HL-60 (cell line): ENCODE measurements around the gene RTF1.

ENCODE experiments used
- GABPA ChIP-seq: IDR thresholded peaks from 2 replicates; pipeline ENCODE4 v1.6.1; 2012; ENCODE audit warnings: low read depth
- POLR2AphosphoS5 ChIP-seq: IDR thresholded peaks from 2 replicates; pipeline ENCODE4 v1.6.1; 2012; ENCODE audit warnings: low read depth
- SPI1 ChIP-seq: IDR thresholded peaks from 2 replicates; pipeline ENCODE4 v1.6.1; 2012; ENCODE audit warnings: low read depth, mild to moderate bottlenecking, borderline replicate concordance
- TF ChIP-seq, protein P1 (sequence below): IDR thresholded peaks from one replicate; pipeline ENCODE4 v1.5.1; 2011; ENCODE audit warnings: low read length, control low read depth, inconsistent platforms; ENCODE audit not compliant: insufficient read depth
- TF ChIP-seq, protein P2 (sequence below): IDR thresholded peaks from 2 replicates; pipeline ENCODE4 v1.6.1; 2012; ENCODE audit warnings: low read depth; ENCODE audit not compliant: insufficient replicate concordance

DNA sequence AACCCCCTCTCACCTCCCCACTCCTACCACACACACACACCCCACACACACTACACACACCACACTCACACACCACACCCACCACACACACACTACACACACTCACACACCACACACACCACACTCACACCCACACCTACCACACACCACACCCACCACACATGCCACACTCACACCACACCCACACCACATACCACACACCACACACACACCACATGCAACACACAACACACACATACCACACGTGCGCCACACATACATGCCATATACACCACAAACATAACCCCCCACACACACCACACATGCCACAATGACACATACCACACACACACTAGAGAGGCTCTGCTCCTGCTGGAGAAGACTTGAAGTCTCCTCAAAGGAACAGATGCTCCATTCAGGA, 70.9 kb downstream of the RTF1 start:
- TF ChIP-seq, protein P1, sequence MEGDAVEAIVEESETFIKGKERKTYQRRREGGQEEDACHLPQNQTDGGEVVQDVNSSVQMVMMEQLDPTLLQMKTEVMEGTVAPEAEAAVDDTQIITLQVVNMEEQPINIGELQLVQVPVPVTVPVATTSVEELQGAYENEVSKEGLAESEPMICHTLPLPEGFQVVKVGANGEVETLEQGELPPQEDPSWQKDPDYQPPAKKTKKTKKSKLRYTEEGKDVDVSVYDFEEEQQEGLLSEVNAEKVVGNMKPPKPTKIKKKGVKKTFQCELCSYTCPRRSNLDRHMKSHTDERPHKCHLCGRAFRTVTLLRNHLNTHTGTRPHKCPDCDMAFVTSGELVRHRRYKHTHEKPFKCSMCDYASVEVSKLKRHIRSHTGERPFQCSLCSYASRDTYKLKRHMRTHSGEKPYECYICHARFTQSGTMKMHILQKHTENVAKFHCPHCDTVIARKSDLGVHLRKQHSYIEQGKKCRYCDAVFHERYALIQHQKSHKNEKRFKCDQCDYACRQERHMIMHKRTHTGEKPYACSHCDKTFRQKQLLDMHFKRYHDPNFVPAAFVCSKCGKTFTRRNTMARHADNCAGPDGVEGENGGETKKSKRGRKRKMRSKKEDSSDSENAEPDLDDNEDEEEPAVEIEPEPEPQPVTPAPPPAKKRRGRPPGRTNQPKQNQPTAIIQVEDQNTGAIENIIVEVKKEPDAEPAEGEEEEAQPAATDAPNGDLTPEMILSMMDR = no peak
- TF ChIP-seq GABPA (no peak), POLR2AphosphoS5 (no peak), SPI1 (no peak)
- TF ChIP-seq, protein P2, sequence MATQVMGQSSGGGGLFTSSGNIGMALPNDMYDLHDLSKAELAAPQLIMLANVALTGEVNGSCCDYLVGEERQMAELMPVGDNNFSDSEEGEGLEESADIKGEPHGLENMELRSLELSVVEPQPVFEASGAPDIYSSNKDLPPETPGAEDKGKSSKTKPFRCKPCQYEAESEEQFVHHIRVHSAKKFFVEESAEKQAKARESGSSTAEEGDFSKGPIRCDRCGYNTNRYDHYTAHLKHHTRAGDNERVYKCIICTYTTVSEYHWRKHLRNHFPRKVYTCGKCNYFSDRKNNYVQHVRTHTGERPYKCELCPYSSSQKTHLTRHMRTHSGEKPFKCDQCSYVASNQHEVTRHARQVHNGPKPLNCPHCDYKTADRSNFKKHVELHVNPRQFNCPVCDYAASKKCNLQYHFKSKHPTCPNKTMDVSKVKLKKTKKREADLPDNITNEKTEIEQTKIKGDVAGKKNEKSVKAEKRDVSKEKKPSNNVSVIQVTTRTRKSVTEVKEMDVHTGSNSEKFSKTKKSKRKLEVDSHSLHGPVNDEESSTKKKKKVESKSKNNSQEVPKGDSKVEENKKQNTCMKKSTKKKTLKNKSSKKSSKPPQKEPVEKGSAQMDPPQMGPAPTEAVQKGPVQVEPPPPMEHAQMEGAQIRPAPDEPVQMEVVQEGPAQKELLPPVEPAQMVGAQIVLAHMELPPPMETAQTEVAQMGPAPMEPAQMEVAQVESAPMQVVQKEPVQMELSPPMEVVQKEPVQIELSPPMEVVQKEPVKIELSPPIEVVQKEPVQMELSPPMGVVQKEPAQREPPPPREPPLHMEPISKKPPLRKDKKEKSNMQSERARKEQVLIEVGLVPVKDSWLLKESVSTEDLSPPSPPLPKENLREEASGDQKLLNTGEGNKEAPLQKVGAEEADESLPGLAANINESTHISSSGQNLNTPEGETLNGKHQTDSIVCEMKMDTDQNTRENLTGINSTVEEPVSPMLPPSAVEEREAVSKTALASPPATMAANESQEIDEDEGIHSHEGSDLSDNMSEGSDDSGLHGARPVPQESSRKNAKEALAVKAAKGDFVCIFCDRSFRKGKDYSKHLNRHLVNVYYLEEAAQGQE = no peak
